HepG2 (cell line): ENCODE data around the gene NEK8. TPM values are rescaled to one million over a fixed set of nuclear protein-coding genes. Genes with fewer than 3 reads are reported as not detected.

Experiments
- BRCA1 ChIP-seq: sonication (generic); formaldehyde crosslinking; IDR thresholded peaks from 2 replicates; pipeline ENCODE4 v1.4.0; 2020; ENCODE audit warnings: missing genetic modification reagents
- BRD4 ChIP-seq: sonication (generic); formaldehyde crosslinking; IDR thresholded peaks from 2 replicates; pipeline ENCODE4 v1.4.0; 2020; ENCODE audit warnings: missing genetic modification reagents
- CCAR2 ChIP-seq: fragments of 200-400 bp; formaldehyde crosslinking; optimal IDR thresholded peaks from 2 replicates; pipeline ENCODE3; 2018; ENCODE audit warnings: low read depth, mild to moderate bottlenecking, low read length, moderate library complexity
- CCDC6 ChIP-seq: sonication (generic); formaldehyde crosslinking; IDR thresholded peaks from 2 replicates; pipeline ENCODE4 v1.8.1; 2022; ENCODE audit warnings: mild to moderate bottlenecking, missing genetic modification reagents, moderate library complexity
- DMAP1 ChIP-seq: IDR thresholded peaks from 2 replicates; pipeline ENCODE4 v1.6.1; 2016
- HMGA1 ChIP-seq: sonication (generic); formaldehyde crosslinking; conservative IDR thresholded peaks from 2 replicates; pipeline ENCODE4 v1.4.0; 2020; ENCODE audit warnings: missing genetic modification reagents
- HNF4G ChIP-seq, 2 experiments: sonication (generic) in 1 of 2; formaldehyde crosslinking in 1 of 2; IDR thresholded peaks; 2 replicates each; pipeline versions ENCODE4 v1.4.0 to v1.6.1; 2011 to 2020; ENCODE audit warnings: borderline replicate concordance in 2 of 2, low read depth in 2 of 2, mild to moderate bottlenecking in 2 of 2, low read length in 1 of 2, missing genetic modification reagents in 1 of 2, moderate library complexity in 1 of 2
- KAT8 ChIP-seq: IDR thresholded peaks from 2 replicates; pipeline ENCODE4 v1.6.1; 2016; ENCODE audit warnings: missing genetic modification reagents, missing compliant biosample characterization
- KLF12 ChIP-seq: sonication (generic); formaldehyde crosslinking; IDR thresholded peaks from 2 replicates; pipeline ENCODE4 v1.4.0; 2020; ENCODE audit warnings: missing genetic modification reagents, borderline replicate concordance
- KMT2A ChIP-seq: sonication (generic); formaldehyde crosslinking; IDR thresholded peaks from 2 replicates; pipeline ENCODE4 v1.4.0; 2020; ENCODE audit warnings: missing genetic modification reagents
- NBN ChIP-seq: fragments of 450-650 bp; conservative IDR thresholded peaks from 2 replicates; pipeline ENCODE4 v1.6.1; 2017
- POLR2AphosphoS2 ChIP-seq: IDR thresholded peaks from 2 replicates; pipeline ENCODE4 v1.6.1; 2011; ENCODE audit warnings: low read depth, low read length, improper control_type of control experiment
- PTBP1 ChIP-seq: fragments of 200-400 bp; formaldehyde crosslinking; IDR thresholded peaks from 2 replicates; pipeline ENCODE4 v1.6.1; 2018; ENCODE audit warnings: low read length, low read depth; ENCODE audit not compliant: poor library complexity, severe bottlenecking
- REXO4 ChIP-seq: sonication (generic); formaldehyde crosslinking; IDR thresholded peaks from 2 replicates; pipeline ENCODE4 v1.8.0; 2022; ENCODE audit warnings: missing genetic modification reagents, mild to moderate bottlenecking, borderline replicate concordance
- SYNCRIP ChIP-seq: fragments of 200-400 bp; formaldehyde crosslinking; IDR thresholded peaks from 2 replicates; pipeline ENCODE4 v1.6.1; 2018; ENCODE audit warnings: mild to moderate bottlenecking, low read depth, low read length; ENCODE audit not compliant: insufficient read depth
- TCF7L2 ChIP-seq: IDR thresholded peaks from 2 replicates; pipeline ENCODE4 v1.6.1; 2011; ENCODE audit warnings: mild to moderate bottlenecking, low read depth, low read length, moderate library complexity
- TSC22D2 ChIP-seq: sonication (generic); formaldehyde crosslinking; IDR thresholded peaks from 2 replicates; pipeline ENCODE4 v1.5.1; 2020; ENCODE audit warnings: missing genetic modification reagents, mild to moderate bottlenecking, borderline replicate concordance
- U2AF1 ChIP-seq: fragments of 200-400 bp; formaldehyde crosslinking; optimal IDR thresholded peaks from 2 replicates; pipeline ENCODE3; 2017; ENCODE audit warnings: mild to moderate bottlenecking, low read depth, low read length
- ZNF274 ChIP-seq: sonication (generic); formaldehyde crosslinking; IDR thresholded peaks from 2 replicates; pipeline ENCODE4 v1.5.1; 2020; ENCODE audit warnings: mild to moderate bottlenecking, missing genetic modification reagents
- ZNF484 ChIP-seq: sonication (generic); formaldehyde crosslinking; IDR thresholded peaks from 2 replicates; pipeline ENCODE4 v1.5.1; 2020; ENCODE audit warnings: mild to moderate bottlenecking, low read depth, missing genetic modification reagents, borderline replicate concordance
- ZNF782 ChIP-seq: sonication (generic); formaldehyde crosslinking; IDR thresholded peaks from 2 replicates; pipeline ENCODE4 v1.4.0; 2020; ENCODE audit warnings: missing genetic modification reagents, mild to moderate bottlenecking, borderline replicate concordance
- ZNF792 ChIP-seq: IDR thresholded peaks from 2 replicates; pipeline ENCODE4 v1.6.1; 2016
- polyA plus RNA-seq, 8 experiments: library from polyadenylated mRNA; depleted of rRNA in 3 of 8; stranded (reverse) in 7 of 8; unstranded in 1 of 8; fragments of >200 nt; fragmentation: Illumina TruSeq in 4 of 8; extraction: Trizol in 4 of 8; gene quantifications; 2 replicates each; pipeline versions ENCODE4 v1.2.1 to v1.2.3, GENCODE V29; 2011 to 2016; ENCODE audit warnings: low read depth in 4 of 8, missing spikeins in 1 of 8, mixed read lengths in 1 of 8; ENCODE audit not compliant: insufficient read depth in 1 of 8
- total RNA-seq, 5 experiments: library from RNA; depleted of rRNA; stranded (reverse); fragments of >200 nt; fragmentation: Illumina TruSeq; extraction: Trizol; gene quantifications; 2 replicates each; pipeline ENCODE4 v1.2.3, GENCODE V29; 2016; ENCODE audit warnings: low read depth in 1 of 5
- TF ChIP-seq, protein P1 (sequence below): sonication (generic); formaldehyde crosslinking; IDR thresholded peaks from 2 replicates; pipeline ENCODE4 v1.5.1; 2020; ENCODE audit warnings: mild to moderate bottlenecking, missing genetic modification reagents, moderate library complexity
- TF ChIP-seq, protein P2 (sequence below): sonication (generic); formaldehyde crosslinking; IDR thresholded peaks from 2 replicates; pipeline ENCODE4 v1.5.0; 2020; ENCODE audit warnings: mild to moderate bottlenecking, missing genetic modification reagents

The NEK8 gene
- total and polyA plus RNA-seq, 2 of the 13 experiments (the other 11 are each of a cell fraction or from before 2014, with no cell fraction given), result 5.8 to 13.5 TPM

DNA sequence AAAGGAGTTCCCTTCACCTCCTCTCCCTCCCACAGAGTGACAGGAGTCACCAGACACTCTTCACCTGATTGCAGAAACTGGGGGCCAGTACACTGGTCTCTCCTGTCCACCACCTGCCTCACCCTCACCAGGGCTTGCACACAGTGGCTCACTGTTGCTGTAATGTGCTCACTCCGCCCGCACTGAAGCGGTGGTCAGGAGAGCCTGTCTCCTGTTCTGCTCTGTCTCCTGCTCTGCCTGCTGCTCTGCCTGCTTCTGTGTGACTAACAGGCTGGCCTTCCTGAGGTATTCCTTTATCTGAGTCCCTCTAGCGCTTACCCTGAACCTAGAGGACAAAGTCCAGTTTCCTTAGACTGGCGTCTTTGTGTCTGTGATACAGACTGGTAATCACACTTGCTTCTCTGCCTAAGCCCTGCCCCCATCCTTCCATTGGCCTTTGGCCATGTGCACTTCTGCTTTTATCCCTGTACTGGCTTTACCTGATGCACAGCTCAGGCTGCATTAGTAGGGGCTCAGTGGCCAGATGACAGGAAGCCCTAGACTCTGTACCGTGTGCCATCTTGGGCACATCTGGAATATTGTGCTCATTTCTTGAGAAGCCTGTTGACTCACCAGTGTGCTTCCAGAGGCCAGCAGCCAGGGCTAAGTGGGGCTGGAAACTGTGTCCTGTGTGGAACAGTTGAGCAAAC lies 30.2 kb upstream of the NEK8 start (continued):
- no peak for TF ChIP-seq SYNCRIP
- peak; percentile 87; the same call in 1 of the 2 replicates for TF ChIP-seq ZNF792
- TF ChIP-seq ZNF274 (CRISPR knock-in tag), result no peak
- TF ChIP-seq HNF4G (IDR thresholded peaks at IDR 0.05; ENCODE audit: borderline replicate concordance, low read depth, low read length), result peak; percentile 95
- peak; percentile 99 for TF ChIP-seq HNF4G (CRISPR knock-in tag; IDR thresholded peaks at IDR 0.05; ENCODE audit: borderline replicate concordance, low read depth)
- TF ChIP-seq KLF12 (CRISPR knock-in tag), result no peak
- TF ChIP-seq, protein P1, sequence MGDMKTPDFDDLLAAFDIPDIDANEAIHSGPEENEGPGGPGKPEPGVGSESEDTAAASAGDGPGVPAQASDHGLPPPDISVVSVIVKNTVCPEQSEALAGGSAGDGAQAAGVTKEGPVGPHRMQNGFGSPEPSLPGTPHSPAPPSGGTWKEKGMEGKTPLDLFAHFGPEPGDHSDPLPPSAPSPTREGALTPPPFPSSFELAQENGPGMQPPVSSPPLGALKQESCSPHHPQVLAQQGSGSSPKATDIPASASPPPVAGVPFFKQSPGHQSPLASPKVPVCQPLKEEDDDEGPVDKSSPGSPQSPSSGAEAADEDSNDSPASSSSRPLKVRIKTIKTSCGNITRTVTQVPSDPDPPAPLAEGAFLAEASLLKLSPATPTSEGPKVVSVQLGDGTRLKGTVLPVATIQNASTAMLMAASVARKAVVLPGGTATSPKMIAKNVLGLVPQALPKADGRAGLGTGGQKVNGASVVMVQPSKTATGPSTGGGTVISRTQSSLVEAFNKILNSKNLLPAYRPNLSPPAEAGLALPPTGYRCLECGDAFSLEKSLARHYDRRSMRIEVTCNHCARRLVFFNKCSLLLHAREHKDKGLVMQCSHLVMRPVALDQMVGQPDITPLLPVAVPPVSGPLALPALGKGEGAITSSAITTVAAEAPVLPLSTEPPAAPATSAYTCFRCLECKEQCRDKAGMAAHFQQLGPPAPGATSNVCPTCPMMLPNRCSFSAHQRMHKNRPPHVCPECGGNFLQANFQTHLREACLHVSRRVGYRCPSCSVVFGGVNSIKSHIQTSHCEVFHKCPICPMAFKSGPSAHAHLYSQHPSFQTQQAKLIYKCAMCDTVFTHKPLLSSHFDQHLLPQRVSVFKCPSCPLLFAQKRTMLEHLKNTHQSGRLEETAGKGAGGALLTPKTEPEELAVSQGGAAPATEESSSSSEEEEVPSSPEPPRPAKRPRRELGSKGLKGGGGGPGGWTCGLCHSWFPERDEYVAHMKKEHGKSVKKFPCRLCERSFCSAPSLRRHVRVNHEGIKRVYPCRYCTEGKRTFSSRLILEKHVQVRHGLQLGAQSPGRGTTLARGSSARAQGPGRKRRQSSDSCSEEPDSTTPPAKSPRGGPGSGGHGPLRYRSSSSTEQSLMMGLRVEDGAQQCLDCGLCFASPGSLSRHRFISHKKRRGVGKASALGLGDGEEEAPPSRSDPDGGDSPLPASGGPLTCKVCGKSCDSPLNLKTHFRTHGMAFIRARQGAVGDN, result peak; percentile 92
- no peak for TF ChIP-seq PTBP1
- no peak for TF ChIP-seq U2AF1
- TF ChIP-seq CCDC6 (CRISPR knock-in tag), result peak; percentile 48; the same call in 1 of the 2 replicates
- TF ChIP-seq POLR2AphosphoS2, result peak; percentile 78; the same call in 1 of the 2 replicates
- no peak for TF ChIP-seq NBN
- TF ChIP-seq, protein P2, sequence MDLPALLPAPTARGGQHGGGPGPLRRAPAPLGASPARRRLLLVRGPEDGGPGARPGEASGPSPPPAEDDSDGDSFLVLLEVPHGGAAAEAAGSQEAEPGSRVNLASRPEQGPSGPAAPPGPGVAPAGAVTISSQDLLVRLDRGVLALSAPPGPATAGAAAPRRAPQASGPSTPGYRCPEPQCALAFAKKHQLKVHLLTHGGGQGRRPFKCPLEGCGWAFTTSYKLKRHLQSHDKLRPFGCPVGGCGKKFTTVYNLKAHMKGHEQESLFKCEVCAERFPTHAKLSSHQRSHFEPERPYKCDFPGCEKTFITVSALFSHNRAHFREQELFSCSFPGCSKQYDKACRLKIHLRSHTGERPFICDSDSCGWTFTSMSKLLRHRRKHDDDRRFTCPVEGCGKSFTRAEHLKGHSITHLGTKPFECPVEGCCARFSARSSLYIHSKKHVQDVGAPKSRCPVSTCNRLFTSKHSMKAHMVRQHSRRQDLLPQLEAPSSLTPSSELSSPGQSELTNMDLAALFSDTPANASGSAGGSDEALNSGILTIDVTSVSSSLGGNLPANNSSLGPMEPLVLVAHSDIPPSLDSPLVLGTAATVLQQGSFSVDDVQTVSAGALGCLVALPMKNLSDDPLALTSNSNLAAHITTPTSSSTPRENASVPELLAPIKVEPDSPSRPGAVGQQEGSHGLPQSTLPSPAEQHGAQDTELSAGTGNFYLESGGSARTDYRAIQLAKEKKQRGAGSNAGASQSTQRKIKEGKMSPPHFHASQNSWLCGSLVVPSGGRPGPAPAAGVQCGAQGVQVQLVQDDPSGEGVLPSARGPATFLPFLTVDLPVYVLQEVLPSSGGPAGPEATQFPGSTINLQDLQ (CRISPR knock-in tag), result no peak
- TF ChIP-seq TSC22D2, result no peak
- peak; percentile 34; the same call in 1 of the 2 replicates for TF ChIP-seq KMT2A (CRISPR knock-in tag)
- no peak for TF ChIP-seq HMGA1 (CRISPR knock-in tag)
- no peak for TF ChIP-seq BRCA1 (CRISPR knock-in tag)
- peak; percentile 92 for TF ChIP-seq DMAP1 (CRISPR knock-in tag)
- no peak for TF ChIP-seq ZNF484 (CRISPR knock-in tag)
- TF ChIP-seq REXO4 (CRISPR knock-in tag), result no peak
- peak; percentile 53 for TF ChIP-seq CCAR2
- TF ChIP-seq BRD4, result peak; percentile 58; the same call in 1 of the 2 replicates
- TF ChIP-seq TCF7L2, result no peak
- no peak for TF ChIP-seq ZNF782 (CRISPR knock-in tag)
- peak; percentile 87 for TF ChIP-seq KAT8
